Sigmoid colon (tissue), 7 donors: Measurements from ENCODE around the gene COL4A1. TPM values are rescaled to one million over a fixed set of nuclear protein-coding genes. Genes with fewer than 3 reads are reported as not detected.
"Not testable (repeated sequence)": the region's sequence is repeated elsewhere in the genome, so short reads cannot be mapped to it uniquely, and the experiment has no call there.

Experiments used
- DNase-seq: peaks from one replicate; pipeline ENCODE4 v3.0.0-alpha.2; 2019
- H3K27ac ChIP-seq, 4 donors: fragments of 200-600 bp; sonication (generic); one replicate each; pipeline ENCODE4 v1.5.1; 2016 to 2019; ENCODE audit warnings: mild to moderate bottlenecking in 1 of 4
- H3K27me3 ChIP-seq, 3 donors: fragments of 200-600 bp; sonication (generic); one replicate each; pipeline ENCODE4 v1.5.1; 2019; ENCODE audit warnings: mild to moderate bottlenecking in 1 of 3
- H3K36me3 ChIP-seq, 4 donors: fragments of 200-600 bp; sonication (generic); one replicate each; pipeline ENCODE4 v1.5.1; 2016 to 2019
- H3K4me1 ChIP-seq, 4 donors: fragments of 200-600 bp; sonication (generic); one replicate each; pipeline ENCODE4 v1.5.1; 2017 to 2019
- H3K4me3 ChIP-seq, 4 donors: fragments of 200-600 bp; sonication (generic); one replicate each; pipeline ENCODE4 v1.5.1; 2017 to 2019; ENCODE audit warnings: mild to moderate bottlenecking in 2 of 4, moderate library complexity in 1 of 4
- H3K9me3 ChIP-seq, 4 donors: fragments of 200-600 bp in 3 of 4; sonication (generic) in 3 of 4; one replicate each; pipeline versions ENCODE4 v1.5.1 to v1.6.1; 2013 to 2019
- EP300 ChIP-seq, 4 donors: sonication (generic); formaldehyde crosslinking; IDR thresholded peaks; one replicate each; pipeline ENCODE4 v1.6.1; 2017; ENCODE audit warnings: antibody characterized with exemption in 4 of 4
- POLR2A ChIP-seq, 2 donors: fragments of 450-650 bp; IDR thresholded peaks; one replicate each; pipeline ENCODE4 v1.6.1; 2016; ENCODE audit warnings: antibody characterized with exemption in 2 of 2, mild to moderate bottlenecking in 2 of 2, moderate library complexity in 2 of 2
- POLR2AphosphoS5 ChIP-seq, 4 donors: sonication (generic); formaldehyde crosslinking; IDR thresholded peaks; one replicate each; pipeline ENCODE4 v1.6.1; 2017; ENCODE audit warnings: antibody characterized with exemption in 4 of 4
- WGBS, 2 donors: extraction: QIAGEN DNeasy Blood & Tissue Kit; methylation state at CpG; one replicate each; pipeline ENCODE4 v1.1.7; 2013; 5-methylcytosine and 5-hydroxymethylcytosine counted together
- intact Hi-C: fragments of 100-400 bp; cut with DNase I; formaldehyde crosslinking; loops from one replicate; pipeline ENCODE4 v1.15.1; 2023
- polyA plus RNA-seq, 3 donors: library from polyadenylated mRNA; stranded (reverse); fragments of 200-250 nt; gene quantifications; one replicate each; pipeline ENCODE4 v1.2.3, GENCODE V29; 2013
- total RNA-seq, 4 donors: library from RNA; depleted of rRNA; stranded (reverse); fragments of >200 nt; gene quantifications; one replicate each; pipeline ENCODE4 v1.1.0, GENCODE V29; 2016
- TF ChIP-seq, protein P1 (sequence below), 4 experiments: fragments of 450-650 bp in 3 of 4; fragments of 200-600 bp in 1 of 4; IDR thresholded peaks; one replicate each; pipeline ENCODE4 v1.5.1; 2016 to 2019; ENCODE audit warnings: antibody characterized with exemption in 4 of 4, mild to moderate bottlenecking in 3 of 4, moderate library complexity in 2 of 4
- donor health status: healthy with polysubstance abuse.
- donor health status: Bipolar disorder and iron deficiency.
- donor health status: healthy.

COL4A1 gene
- total and polyA plus RNA-seq, 7 donors, result 9.2 to 598 (median 235) TPM

DNA sequence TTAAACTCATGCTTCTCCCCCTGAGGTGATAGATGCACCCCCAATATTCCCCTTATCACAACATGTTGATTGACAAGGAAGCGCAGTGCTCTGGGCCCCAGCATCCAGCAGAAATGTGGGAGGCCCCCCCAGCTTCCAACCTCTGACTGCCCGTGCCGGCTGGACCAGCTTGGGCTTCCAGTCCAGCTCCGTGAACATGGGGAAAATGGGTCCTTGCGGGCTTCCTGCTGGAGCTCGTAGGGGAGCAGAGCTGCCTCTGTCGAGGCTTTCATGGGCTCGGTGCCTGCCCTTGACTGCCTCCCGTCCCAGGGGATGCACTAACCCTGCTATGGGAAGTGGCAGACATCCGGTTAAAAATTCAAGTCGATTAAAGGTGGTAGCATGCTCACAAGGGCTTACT is 188.9 kb downstream of the COL4A1 start:
- Histone ChIP-seq H3K36me3 (no peaks in the 10 kb centered on the region), H3K9me3 (no peaks in the 10 kb centered on the region), H3K4me3 (no peak overlapping the region), H3K27ac (no peak overlapping the region), H3K27me3 (peaks cover 0 to 2% (median 0%) of the 10 kb centered on the region in 3 donors), H3K4me1 (peaks cover 0 to 10% (median 8%) of the 10 kb centered on the region in 4 donors)
- TF ChIP-seq, protein P1, sequence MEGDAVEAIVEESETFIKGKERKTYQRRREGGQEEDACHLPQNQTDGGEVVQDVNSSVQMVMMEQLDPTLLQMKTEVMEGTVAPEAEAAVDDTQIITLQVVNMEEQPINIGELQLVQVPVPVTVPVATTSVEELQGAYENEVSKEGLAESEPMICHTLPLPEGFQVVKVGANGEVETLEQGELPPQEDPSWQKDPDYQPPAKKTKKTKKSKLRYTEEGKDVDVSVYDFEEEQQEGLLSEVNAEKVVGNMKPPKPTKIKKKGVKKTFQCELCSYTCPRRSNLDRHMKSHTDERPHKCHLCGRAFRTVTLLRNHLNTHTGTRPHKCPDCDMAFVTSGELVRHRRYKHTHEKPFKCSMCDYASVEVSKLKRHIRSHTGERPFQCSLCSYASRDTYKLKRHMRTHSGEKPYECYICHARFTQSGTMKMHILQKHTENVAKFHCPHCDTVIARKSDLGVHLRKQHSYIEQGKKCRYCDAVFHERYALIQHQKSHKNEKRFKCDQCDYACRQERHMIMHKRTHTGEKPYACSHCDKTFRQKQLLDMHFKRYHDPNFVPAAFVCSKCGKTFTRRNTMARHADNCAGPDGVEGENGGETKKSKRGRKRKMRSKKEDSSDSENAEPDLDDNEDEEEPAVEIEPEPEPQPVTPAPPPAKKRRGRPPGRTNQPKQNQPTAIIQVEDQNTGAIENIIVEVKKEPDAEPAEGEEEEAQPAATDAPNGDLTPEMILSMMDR (IDR thresholded peaks at IDR 0.05), result no peak
- TF ChIP-seq POLR2A (IDR thresholded peaks at IDR 0.05) (no peak), EP300 (IDR thresholded peaks at IDR 0.05) (no peak), POLR2AphosphoS5 (IDR thresholded peaks at IDR 0.05) (no peak)
- 83 to 86% methylated on average over 11 of the region's 11 CpGs for WGBS, 2 donors
- intact Hi-C loops, result no loop called here
- DNase-seq, result no peak

DNA sequence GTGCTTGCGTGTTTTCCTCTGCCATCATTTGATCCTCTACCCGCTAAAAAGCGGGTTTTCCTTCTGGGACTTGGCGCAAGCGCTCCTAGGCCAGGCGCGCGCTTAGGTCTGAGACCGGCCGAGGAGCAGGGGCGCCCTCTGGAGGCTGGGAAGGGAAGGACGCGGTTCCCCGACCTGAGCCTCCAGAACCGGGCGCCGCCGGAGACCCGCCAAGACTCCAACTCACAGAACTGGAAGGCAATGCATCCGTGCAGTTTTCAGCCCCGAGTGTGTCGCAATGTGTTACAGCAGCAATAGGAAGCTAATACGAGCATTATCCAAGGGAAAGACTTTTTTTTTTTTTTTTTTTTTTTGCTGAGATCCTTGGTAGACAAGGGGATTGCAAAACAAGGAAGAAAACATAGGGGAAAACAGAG is 190.9 kb downstream of the COL4A1 start:
- no peaks in the 10 kb centered on the region for H3K36me3 ChIP-seq
- peak; percentile 79 for DNase-seq
- H3K4me1 ChIP-seq, result peaks cover 0 to 10% (median 8%) of the 10 kb centered on the region in 4 donors
- H3K27ac ChIP-seq, result no peak overlapping the region
- intact Hi-C loops, result loop anchor here (2.0 kb wide), 1 partner anchor 1155 kb away; no protein-coding TSS in a partner anchor
- no peak overlapping the region for H3K4me3 ChIP-seq
- TF ChIP-seq, protein P1 (IDR thresholded peaks at IDR 0.05), result peak; percentile 46 to 79 (median 66)
- no peak for TF ChIP-seq EP300 (IDR thresholded peaks at IDR 0.05)
- H3K27me3 ChIP-seq, result peaks cover 0 to 2% (median 0%) of the 10 kb centered on the region in 3 donors
- WGBS, 2 donors, result 17 to 19% methylated on average over 23 of the region's 23 CpGs
- no peaks in the 10 kb centered on the region for H3K9me3 ChIP-seq

DNA sequence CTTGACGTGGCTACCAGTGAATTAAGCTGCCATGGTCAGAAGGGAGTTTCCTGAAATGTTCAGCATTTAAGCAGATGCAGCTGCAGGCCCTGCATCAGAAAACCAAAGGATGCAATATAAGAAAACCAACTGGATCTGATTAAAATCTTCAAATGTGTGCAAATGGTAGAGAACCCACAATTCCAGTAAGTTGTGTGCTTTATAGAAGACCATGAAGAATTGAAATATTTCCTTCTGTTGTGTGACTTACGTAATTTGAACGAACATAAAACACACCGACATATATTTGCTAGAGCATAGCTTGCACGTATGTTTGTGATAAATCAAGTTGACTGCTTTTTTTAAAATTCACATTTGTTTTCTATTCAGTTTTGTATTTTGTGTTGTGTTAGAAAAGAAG is 191.4 kb downstream of the COL4A1 start:
- intact Hi-C loops, result no loop called here
- Histone ChIP-seq H3K9me3 (no peaks in the 10 kb centered on the region), H3K4me1 (peaks cover 0 to 10% (median 8%) of the 10 kb centered on the region in 4 donors), H3K27ac (no peak overlapping the region), H3K27me3 (peaks cover 0 to 2% (median 0%) of the 10 kb centered on the region in 3 donors), H3K4me3 (no peak overlapping the region), H3K36me3 (no peaks in the 10 kb centered on the region)
- DNase-seq, result no peak
- 70 to 78% methylated on average over 5 of the region's 5 CpGs for WGBS, 2 donors
- TF ChIP-seq POLR2A (IDR thresholded peaks at IDR 0.05) (no peak), EP300 (IDR thresholded peaks at IDR 0.05) (no peak), POLR2AphosphoS5 (IDR thresholded peaks at IDR 0.05) (no peak)
- TF ChIP-seq, protein P1 (IDR thresholded peaks at IDR 0.05), result no peak

GRCh38 chr13:110114316-110114715 is 192.6 kb downstream of the COL4A1 start:
- no peak for DNase-seq
- 49 to 69% methylated on average over 2 of the region's 2 CpGs for WGBS, 2 donors
- Histone ChIP-seq H3K4me1 (peaks cover 3 to 22% (median 21%) of the 10 kb centered on the region in 4 donors), H3K27ac (no peak overlapping the region), H3K36me3 (no peaks in the 10 kb centered on the region), H3K27me3 (peaks cover 0 to 2% (median 0%) of the 10 kb centered on the region in 3 donors), H3K4me3 (no peak overlapping the region), H3K9me3 (no peaks in the 10 kb centered on the region)
- TF ChIP-seq EP300 (IDR thresholded peaks at IDR 0.05) (no peak), POLR2A (IDR thresholded peaks at IDR 0.05) (no peak), POLR2AphosphoS5 (IDR thresholded peaks at IDR 0.05) (no peak)
- TF ChIP-seq, protein P1 (IDR thresholded peaks at IDR 0.05), result no peak
- intact Hi-C loops, result no loop called here

GRCh38 chr13:110113284-110113764 is 193.6 kb downstream of the COL4A1 start:
- intact Hi-C loops, result no loop called here
- WGBS, 2 donors, result 60 to 74% methylated on average over 2 of the region's 2 CpGs
- Histone ChIP-seq H3K4me1 (peaks cover 3 to 30% (median 29%) of the 10 kb centered on the region in 4 donors), H3K27me3 (peaks cover 0 to 2% (median 0%) of the 10 kb centered on the region in 3 donors), H3K4me3 (no peak overlapping the region), H3K9me3 (no peaks in the 10 kb centered on the region), H3K36me3 (no peaks in the 10 kb centered on the region), H3K27ac (peak overlapping the region in 1 of 4 donors; percentile 2)
- DNase-seq, result no peak
- TF ChIP-seq, protein P1 (IDR thresholded peaks at IDR 0.05), result no peak
- no peak for TF ChIP-seq EP300 (IDR thresholded peaks at IDR 0.05)
- TF ChIP-seq POLR2A (IDR thresholded peaks at IDR 0.05), result no peak
- TF ChIP-seq POLR2AphosphoS5 (IDR thresholded peaks at IDR 0.05), result no peak

GRCh38 chr13:110112379-110112778 is 194.6 kb downstream of the COL4A1 start:
- H3K4me3 ChIP-seq, H3K27me3 ChIP-seq, H3K27ac ChIP-seq, intact Hi-C loops, H3K9me3 ChIP-seq, DNase-seq, H3K36me3 ChIP-seq: not testable (repeated sequence)
- WGBS, 2 donors, result 54 to 74% methylated on average over 6 of the region's 6 CpGs
- peaks cover 3 to 39% (median 32%) of the 10 kb centered on the region in 4 donors for H3K4me1 ChIP-seq
